H9 (cell line): ENCODE data around the gene FAM89B. TPM values are rescaled to one million over a fixed set of nuclear protein-coding genes. Genes with fewer than 3 reads are reported as not detected.

ENCODE experiments used
- DNase-seq: peaks from one replicate; pipeline ENCODE4 v3.0.0-alpha.2; 2017
- H2AFZ ChIP-seq: one replicate; pipeline ENCODE4 v1.6.1; 2013; ENCODE audit warnings: mild to moderate bottlenecking, low read length, control low read depth, moderate library complexity
- H2AK5ac ChIP-seq: 2 replicates; pipeline ENCODE4 v1.6.1; 2013; ENCODE audit warnings: low read length, control low read depth, mixed read lengths; ENCODE audit not compliant: insufficient read length
- H2BK120ac ChIP-seq: one replicate; pipeline ENCODE4 v1.6.1; 2013; ENCODE audit warnings: low read depth, mild to moderate bottlenecking, low read length, control low read depth, inconsistent platforms; ENCODE audit not compliant: poor library complexity, severe bottlenecking
- H2BK12ac ChIP-seq: 2 replicates; pipeline ENCODE4 v1.6.1; 2013; ENCODE audit warnings: low read length, control low read depth, mixed read lengths, low read depth; ENCODE audit not compliant: insufficient read length
- H2BK15ac ChIP-seq: 2 replicates; pipeline ENCODE4 v1.6.1; 2013; ENCODE audit warnings: low read depth, low read length, control low read depth
- H2BK20ac ChIP-seq: one replicate; pipeline ENCODE4 v1.6.1; 2013; ENCODE audit warnings: low read depth, mild to moderate bottlenecking, low read length, control low read depth, inconsistent platforms; ENCODE audit not compliant: poor library complexity, severe bottlenecking
- H2BK5ac ChIP-seq: 2 replicates; pipeline ENCODE4 v1.6.1; 2013; ENCODE audit warnings: low read length, control low read depth, mixed read lengths; ENCODE audit not compliant: insufficient read length
- H3K14ac ChIP-seq: 2 replicates; pipeline ENCODE4 v1.6.1; 2013; ENCODE audit warnings: low read length, control low read depth; ENCODE audit not compliant: insufficient read depth
- H3K18ac ChIP-seq: 2 replicates; pipeline ENCODE4 v1.6.1; 2013; ENCODE audit warnings: low read depth, mild to moderate bottlenecking, mixed read lengths, low read length, control low read depth; ENCODE audit not compliant: insufficient read length
- H3K23ac ChIP-seq: 2 replicates; pipeline ENCODE4 v1.6.1; 2013; ENCODE audit warnings: low read length, control low read depth, mixed read lengths, low read depth; ENCODE audit not compliant: insufficient read length
- H3K23me2 ChIP-seq: 2 replicates; pipeline ENCODE4 v1.6.1; 2013; ENCODE audit warnings: low read depth, mild to moderate bottlenecking, mixed read lengths, low read length, control low read depth; ENCODE audit not compliant: insufficient read length, poor library complexity, severe bottlenecking
- H3K27ac ChIP-seq: 2 replicates; pipeline ENCODE4 v1.5.1; 2013; ENCODE audit warnings: low read length, control low read depth, mixed read lengths, low read depth; ENCODE audit not compliant: insufficient read length
- H3K27me3 ChIP-seq: 2 replicates; pipeline ENCODE4 v1.6.1; 2013; ENCODE audit warnings: low read length, control low read depth, inconsistent platforms; ENCODE audit not compliant: insufficient read depth
- H3K4ac ChIP-seq: 2 replicates; pipeline ENCODE4 v1.6.1; 2013; ENCODE audit warnings: low read depth, mild to moderate bottlenecking, control low read depth, inconsistent platforms, low read length, moderate library complexity
- H3K4me1 ChIP-seq: 2 replicates; pipeline ENCODE4 v1.6.1; 2013; ENCODE audit warnings: low read length, control low read depth, inconsistent platforms; ENCODE audit not compliant: insufficient read depth
- H3K4me2 ChIP-seq: 2 replicates; pipeline ENCODE4 v1.6.1; 2013; ENCODE audit warnings: low read length, control low read depth, mixed read lengths; ENCODE audit not compliant: insufficient read length, insufficient read depth
- H3K56ac ChIP-seq: 2 replicates; pipeline ENCODE4 v1.6.1; 2013; ENCODE audit warnings: low read depth, mild to moderate bottlenecking, mixed read lengths, low read length, control low read depth; ENCODE audit not compliant: insufficient read length
- H3K79me1 ChIP-seq: 2 replicates; pipeline ENCODE4 v1.6.1; 2013; ENCODE audit warnings: low read depth, mild to moderate bottlenecking, moderate library complexity, low read length, control low read depth, inconsistent platforms; ENCODE audit not compliant: insufficient read depth, poor library complexity, severe bottlenecking
- H3K79me2 ChIP-seq: 2 replicates; pipeline ENCODE4 v1.6.1; 2013; ENCODE audit warnings: low read length, control low read depth, inconsistent platforms; ENCODE audit not compliant: insufficient read depth
- H3K9ac ChIP-seq: 2 replicates; pipeline ENCODE4 v1.6.1; 2013; ENCODE audit warnings: low read length, control low read depth, mixed read lengths; ENCODE audit not compliant: insufficient read length; ENCODE audit errors: extremely low read depth
- H3K9me3 ChIP-seq: one replicate; pipeline ENCODE4 v1.6.1; 2013; ENCODE audit warnings: low read depth, low read length, inconsistent platforms; ENCODE audit not compliant: control insufficient read depth
- H3T11ph ChIP-seq: one replicate; pipeline ENCODE4 v1.6.1; 2013; ENCODE audit warnings: mild to moderate bottlenecking, low read length, control low read depth, inconsistent platforms
- H4K20me1 ChIP-seq: one replicate; pipeline ENCODE4 v1.6.1; 2013; ENCODE audit not compliant: control insufficient read depth, insufficient read length, insufficient read depth
- H4K5ac ChIP-seq: 2 replicates; pipeline ENCODE4 v1.6.1; 2013; ENCODE audit warnings: low read depth, mild to moderate bottlenecking, mixed read lengths, low read length, control low read depth; ENCODE audit not compliant: insufficient read length
- H4K8ac ChIP-seq: replicated peaks from 2 replicates; pipeline ENCODE4 v1.6.1; 2013; ENCODE audit warnings: low read length, control low read depth, mixed read lengths, low read depth; ENCODE audit not compliant: insufficient read length
- H4K91ac ChIP-seq: 2 replicates; pipeline ENCODE4 v1.6.1; 2013; ENCODE audit warnings: low read depth, mild to moderate bottlenecking, moderate library complexity, mixed read lengths, low read length, control low read depth; ENCODE audit not compliant: insufficient read length
- H3K27ac Mint-ChIP-seq, 3 experiments: 2 replicates in 2 of 3; 3 replicates in 1 of 3; pipeline ENCODE4 v1.8.0; 2020 to 2021; ENCODE audit warnings: mixed read lengths in 3 of 3, mild to moderate bottlenecking in 1 of 3, moderate library complexity in 1 of 3
- H3K27me3 Mint-ChIP-seq: 2 replicates; pipeline ENCODE4 v1.8.0; 2021; ENCODE audit warnings: low read depth, mild to moderate bottlenecking, moderate library complexity, mixed read lengths
- H3K36me3 Mint-ChIP-seq, 3 experiments: 2 replicates in 2 of 3; 3 replicates in 1 of 3; pipeline ENCODE4 v1.8.0; 2020 to 2021; ENCODE audit warnings: low read depth in 3 of 3, mixed read lengths in 3 of 3; ENCODE audit not compliant: insufficient read depth in 1 of 3
- H3K4me1 Mint-ChIP-seq, 2 experiments: 2 replicates each; pipeline ENCODE4 v1.8.0; 2020; ENCODE audit warnings: mixed read lengths in 2 of 2
- H3K4me3 Mint-ChIP-seq, 2 experiments: 2 replicates in 1 of 2; 3 replicates in 1 of 2; pipeline ENCODE4 v1.8.0; 2020 to 2021; ENCODE audit warnings: mild to moderate bottlenecking in 2 of 2, mixed read lengths in 2 of 2, moderate library complexity in 1 of 2
- H3K9me3 Mint-ChIP-seq, 2 experiments: 2 replicates in 1 of 2; 3 replicates in 1 of 2; pipeline ENCODE4 v1.8.0; 2020; ENCODE audit warnings: mild to moderate bottlenecking in 2 of 2, mixed read lengths in 2 of 2, moderate library complexity in 1 of 2
- WGBS: extraction: QIAGEN DNeasy Blood & Tissue Kit; methylation state at CpG from one replicate; pipeline ENCODE4 v1.1.7; 2013; ENCODE audit warnings: missing lambda C conversion rate, low lambda C conversion rate, mixed read lengths; ENCODE audit not compliant: insufficient read length; ENCODE audit errors: extremely low coverage; 5-methylcytosine and 5-hydroxymethylcytosine counted together
- total RNA-seq: library from RNA; stranded (reverse); gene quantifications from 2 replicates; pipeline ENCODE4 v1.2.1, GENCODE V29; 2021
- TF ChIP-seq, protein P1 (sequence below): fragments of 200-600 bp; sonication (generic); conservative IDR thresholded peaks from 3 replicates; pipeline ENCODE4 v1.8.0; 2021; ENCODE audit warnings: antibody characterized with exemption, mild to moderate bottlenecking

Gene FAM89B
- total RNA-seq, 1 experiment from 2014 or later: 21.7 TPM

DNA sequence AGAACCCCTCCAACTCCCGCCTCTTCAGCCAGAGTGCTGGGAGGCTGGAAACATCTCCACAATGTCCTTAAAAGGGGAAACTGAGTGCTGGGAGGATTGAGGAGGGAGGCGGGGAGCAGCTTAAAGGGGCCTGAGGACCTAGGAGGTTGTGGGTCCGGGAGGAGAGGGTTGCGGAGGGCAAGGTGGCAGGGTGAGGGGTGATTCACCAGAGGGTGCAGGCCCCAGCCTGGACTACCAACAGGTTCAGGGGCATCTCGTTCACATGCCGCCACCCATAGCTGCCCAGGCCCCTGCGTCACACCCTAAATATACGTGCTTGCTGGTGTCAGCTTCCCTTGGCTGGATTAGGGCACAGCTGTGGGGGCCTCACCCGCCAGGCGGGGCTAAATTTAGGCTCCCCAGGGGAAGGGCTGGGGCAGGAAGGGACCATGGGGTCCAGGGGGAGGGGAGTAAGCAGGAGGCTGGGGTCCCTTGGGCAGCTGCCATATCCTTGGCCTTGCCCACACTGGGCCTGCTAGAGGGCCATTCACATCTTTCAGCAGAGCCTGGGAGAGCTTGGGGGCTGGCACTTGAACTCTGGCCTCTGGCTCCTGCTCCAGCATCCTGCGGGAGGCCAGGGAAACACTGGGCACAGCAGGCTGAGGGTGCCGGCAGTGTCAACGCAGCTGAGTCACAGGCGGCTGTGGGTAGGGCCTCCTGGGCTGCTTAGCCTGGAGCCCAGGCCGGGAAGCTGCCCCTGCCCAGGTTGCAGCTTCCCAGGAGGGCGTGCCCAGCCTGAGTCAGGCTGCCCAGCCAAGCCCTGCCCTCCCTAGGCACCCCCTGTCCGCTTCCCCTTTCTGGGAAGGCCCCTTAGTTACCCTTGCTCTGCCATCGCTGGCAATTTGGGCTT is 4.8 kb downstream of the FAM89B start:
- TF ChIP-seq, protein P1, sequence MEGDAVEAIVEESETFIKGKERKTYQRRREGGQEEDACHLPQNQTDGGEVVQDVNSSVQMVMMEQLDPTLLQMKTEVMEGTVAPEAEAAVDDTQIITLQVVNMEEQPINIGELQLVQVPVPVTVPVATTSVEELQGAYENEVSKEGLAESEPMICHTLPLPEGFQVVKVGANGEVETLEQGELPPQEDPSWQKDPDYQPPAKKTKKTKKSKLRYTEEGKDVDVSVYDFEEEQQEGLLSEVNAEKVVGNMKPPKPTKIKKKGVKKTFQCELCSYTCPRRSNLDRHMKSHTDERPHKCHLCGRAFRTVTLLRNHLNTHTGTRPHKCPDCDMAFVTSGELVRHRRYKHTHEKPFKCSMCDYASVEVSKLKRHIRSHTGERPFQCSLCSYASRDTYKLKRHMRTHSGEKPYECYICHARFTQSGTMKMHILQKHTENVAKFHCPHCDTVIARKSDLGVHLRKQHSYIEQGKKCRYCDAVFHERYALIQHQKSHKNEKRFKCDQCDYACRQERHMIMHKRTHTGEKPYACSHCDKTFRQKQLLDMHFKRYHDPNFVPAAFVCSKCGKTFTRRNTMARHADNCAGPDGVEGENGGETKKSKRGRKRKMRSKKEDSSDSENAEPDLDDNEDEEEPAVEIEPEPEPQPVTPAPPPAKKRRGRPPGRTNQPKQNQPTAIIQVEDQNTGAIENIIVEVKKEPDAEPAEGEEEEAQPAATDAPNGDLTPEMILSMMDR: no peak
- Histone ChIP-seq H3K79me2 (no peaks in the 10 kb centered on the region), H3K14ac (no peak overlapping the region), H3K9me3 (no peaks in the 10 kb centered on the region), H3K79me1 (no peaks in the 10 kb centered on the region), H3K27ac (no peak overlapping the region), H3K56ac (no peak overlapping the region), H3K23ac (no peak overlapping the region), H3K9ac (no peak overlapping the region), H2AK5ac (no peak overlapping the region), H3K4ac (no peak overlapping the region), H3K18ac (no peak overlapping the region), H2BK12ac (no peak overlapping the region), H3K27me3 (peaks cover 8% of the 10 kb centered on the region; the same call in 1 of the 2 replicates), H2AFZ (no peak overlapping the region), H4K20me1 (no peaks in the 10 kb centered on the region), H3K23me2 (peaks cover 8% of the 10 kb centered on the region), H3K4me2 (no peak overlapping the region), H2BK5ac (no peak overlapping the region), H2BK15ac (no peak overlapping the region; the same call in 1 of the 2 replicates), H3K4me1 (no peaks in the 10 kb centered on the region), H2BK120ac (no peak overlapping the region), H4K91ac (no peak overlapping the region), H3T11ph (no peak overlapping the region), H4K8ac (no peak overlapping the region), H4K5ac (no peak overlapping the region), H2BK20ac (no peak overlapping the region)
- Mint-ChIP-seq H3K9me3 (no peaks in the 10 kb centered on the region), H3K4me3 (peak overlapping the region; percentile 60 to 73), H3K36me3 (peaks cover 2 to 7% (median 4%) of the 10 kb centered on the region in 3 experiments; a peak in 4 of 7 replicates), H3K27me3 (peaks cover 31% of the 10 kb centered on the region), H3K27ac (no peak overlapping the region), H3K4me1 (peaks cover 20 to 36% of the 10 kb centered on the region in 2 experiments)
- no CpG with 5 or more reads among the region's 18 CpGs for WGBS
- no peak for DNase-seq
